ENCODE data around the gene C1QL1.
A peak's percentile ranks its signal among the peaks of the same experiment; 100 is the strongest.

The C1QL1 gene

GRCh38 chr17:44978807-44979206 lies 10.7 kb upstream of the C1QL1 start:
- H3K36me3 Mint-ChIP-seq = no peaks in the 10 kb centered on the region
- H3K27me3 Mint-ChIP-seq = peaks cover 16% of the 10 kb centered on the region
- ATAC-seq (ENCODE audit: low read depth) = no peak
- no peak overlapping the region for H3K4me3 Mint-ChIP-seq
- no peak for DNase-seq (ENCODE audit: low spot score in 2 of 2)
- H3K9me3 Mint-ChIP-seq = peaks cover 2% of the 10 kb centered on the region
- H3K27ac Mint-ChIP-seq = no peak overlapping the region
- H3K4me1 Mint-ChIP-seq = no peaks in the 10 kb centered on the region

DNA sequence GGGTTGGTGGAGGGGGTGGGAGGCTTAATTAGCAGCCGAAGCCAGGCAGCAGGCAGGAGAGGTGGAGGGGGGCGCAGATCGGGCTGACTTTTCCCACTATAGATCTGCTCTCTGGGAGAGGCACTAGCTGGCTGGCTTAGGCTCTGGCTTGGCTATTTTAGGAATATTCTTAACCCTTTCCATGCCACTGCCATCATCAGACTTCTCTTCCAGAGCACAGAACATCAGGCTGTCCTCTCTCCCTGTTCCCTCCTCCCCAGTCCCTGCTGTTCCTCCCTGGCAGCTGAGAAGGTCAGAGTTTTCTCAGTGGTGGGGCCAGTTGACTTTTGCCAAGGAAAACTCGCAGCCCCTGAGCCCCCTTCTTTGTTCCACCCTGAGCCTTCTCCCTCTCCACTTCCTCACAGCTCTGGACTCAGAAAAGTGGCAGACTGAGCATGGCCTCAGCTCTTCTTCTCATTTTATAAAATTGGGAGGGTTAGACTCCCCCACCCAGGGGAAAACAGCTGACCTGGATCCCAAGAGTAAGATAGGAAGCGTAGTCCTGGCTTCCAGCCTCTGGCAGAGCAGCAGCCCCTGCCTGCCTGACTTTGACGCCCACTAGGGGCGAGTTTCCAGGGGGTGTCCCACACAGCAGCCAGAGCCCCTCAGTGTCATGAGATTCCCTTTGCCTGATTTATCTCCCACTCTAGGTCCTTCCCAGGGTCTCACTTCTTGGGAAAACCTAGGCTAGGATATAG lies 9.9 kb upstream of the C1QL1 start:
- H3K27ac Mint-ChIP-seq = no peak overlapping the region
- no peak overlapping the region for H3K4me3 Mint-ChIP-seq

DNA sequence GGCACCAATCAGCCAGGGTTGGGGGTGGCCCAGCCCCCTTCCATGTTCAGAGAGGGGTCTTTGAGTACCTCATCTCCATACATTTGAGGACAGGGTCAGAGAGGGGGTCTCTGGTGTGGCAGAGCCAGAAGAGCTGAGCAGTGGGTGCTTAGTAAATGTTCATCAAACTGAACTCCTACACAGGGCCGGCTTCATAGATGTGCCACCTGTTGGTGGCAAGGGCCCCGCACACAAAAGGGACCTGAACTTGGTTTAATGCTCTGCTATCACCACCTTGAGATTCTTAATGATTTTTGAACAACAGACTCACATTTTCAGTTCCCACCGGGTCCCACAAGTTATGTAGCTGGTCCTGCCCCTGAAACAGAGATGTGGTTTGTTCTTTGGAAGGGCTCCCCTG lies 9.0 kb upstream of the C1QL1 start:
- Mint-ChIP-seq H3K4me1 (no peaks in the 10 kb centered on the region), H3K27ac (no peak overlapping the region), H3K36me3 (no peaks in the 10 kb centered on the region), H3K27me3 (peaks cover 13% of the 10 kb centered on the region), H3K4me3 (no peak overlapping the region), H3K9me3 (no peaks in the 10 kb centered on the region)
- no peak for DNase-seq (ENCODE audit: low spot score in 2 of 2)
- no peak for ATAC-seq (ENCODE audit: low read depth)

More for the DNA sequence above, 9.9 kb upstream of the C1QL1 start:
- DNase-seq (ENCODE audit: low spot score in 2 of 2) = no peak
- Mint-ChIP-seq H3K4me1 (no peaks in the 10 kb centered on the region), H3K36me3 (no peaks in the 10 kb centered on the region), H3K9me3 (peaks cover 2% of the 10 kb centered on the region), H3K27me3 (peaks cover 16% of the 10 kb centered on the region)
- ATAC-seq (ENCODE audit: low read depth) = no peak

- no peak overlapping the region for H3K4me3 Mint-ChIP-seq
- no peaks in the 10 kb centered on the region for H3K9me3 Mint-ChIP-seq
Observed at GRCh38 chr17:44976206-44976605, 8.1 kb upstream of the C1QL1 start.

GRCh38 chr17:44972953-44973352 lies 4.8 kb upstream of the C1QL1 start:
- H3K27ac Mint-ChIP-seq = no peak overlapping the region

More at GRCh38 chr17:44976206-44976605, 8.1 kb upstream of the C1QL1 start:
- Mint-ChIP-seq H3K4me1 (no peaks in the 10 kb centered on the region), H3K36me3 (no peaks in the 10 kb centered on the region), H3K27ac (no peak overlapping the region), H3K27me3 (peaks cover 11% of the 10 kb centered on the region)
- DNase-seq (ENCODE audit: low spot score in 2 of 2) (no peak), ATAC-seq (ENCODE audit: low read depth) (no peak)

DNA sequence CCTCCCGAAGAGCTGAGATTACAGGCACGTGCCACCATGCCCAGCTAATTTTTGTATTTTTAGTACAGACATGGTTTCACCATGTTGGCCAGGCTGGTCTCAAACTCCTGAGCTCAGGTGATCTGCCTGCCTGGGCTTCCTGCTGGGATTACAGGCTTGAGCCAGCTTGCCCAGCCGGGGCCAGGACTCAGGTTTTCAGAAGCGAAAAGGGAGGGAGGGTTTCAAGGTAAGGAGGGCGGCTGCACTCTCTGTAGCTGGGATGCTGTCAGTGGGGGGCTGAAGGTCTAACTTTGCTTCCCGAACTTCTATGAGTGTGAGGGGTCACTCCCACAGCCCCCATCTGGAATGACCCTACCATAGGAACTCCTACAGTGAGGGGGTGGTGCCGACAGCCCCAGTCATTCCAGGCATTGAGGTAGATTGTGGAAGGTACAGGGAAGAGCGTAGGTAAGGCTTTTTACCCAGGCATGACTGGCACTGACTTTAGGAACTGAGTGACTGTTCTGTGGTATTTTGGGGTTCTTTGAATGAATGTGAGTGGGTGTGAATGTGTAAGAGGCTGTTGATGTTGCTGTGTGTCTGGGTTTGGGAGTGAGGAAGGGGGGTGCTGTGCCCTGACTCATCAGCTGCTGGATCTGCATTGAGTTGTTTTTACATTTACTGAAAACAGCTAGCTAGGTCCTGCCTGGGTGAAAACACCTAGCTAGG lies 3.8 kb upstream of the C1QL1 start:
- Mint-ChIP-seq H3K36me3 (peaks cover 1% of the 10 kb centered on the region), H3K27ac (no peak overlapping the region), H3K4me1 (peaks cover 14% of the 10 kb centered on the region), H3K9me3 (no peaks in the 10 kb centered on the region), H3K4me3 (no peak overlapping the region), H3K27me3 (peaks cover 16% of the 10 kb centered on the region)
- DNase-seq (ENCODE audit: low spot score in 2 of 2) = no peak
- no peak for ATAC-seq (ENCODE audit: low read depth)

More at GRCh38 chr17:44972953-44973352, 4.8 kb upstream of the C1QL1 start:
- Mint-ChIP-seq H3K4me1 (peaks cover 12% of the 10 kb centered on the region), H3K36me3 (peaks cover 1% of the 10 kb centered on the region), H3K4me3 (no peak overlapping the region), H3K9me3 (no peaks in the 10 kb centered on the region), H3K27me3 (peaks cover 15% of the 10 kb centered on the region)
- DNase-seq (ENCODE audit: low spot score in 2 of 2) = no peak
- no peak for ATAC-seq (ENCODE audit: low read depth)

DNA sequence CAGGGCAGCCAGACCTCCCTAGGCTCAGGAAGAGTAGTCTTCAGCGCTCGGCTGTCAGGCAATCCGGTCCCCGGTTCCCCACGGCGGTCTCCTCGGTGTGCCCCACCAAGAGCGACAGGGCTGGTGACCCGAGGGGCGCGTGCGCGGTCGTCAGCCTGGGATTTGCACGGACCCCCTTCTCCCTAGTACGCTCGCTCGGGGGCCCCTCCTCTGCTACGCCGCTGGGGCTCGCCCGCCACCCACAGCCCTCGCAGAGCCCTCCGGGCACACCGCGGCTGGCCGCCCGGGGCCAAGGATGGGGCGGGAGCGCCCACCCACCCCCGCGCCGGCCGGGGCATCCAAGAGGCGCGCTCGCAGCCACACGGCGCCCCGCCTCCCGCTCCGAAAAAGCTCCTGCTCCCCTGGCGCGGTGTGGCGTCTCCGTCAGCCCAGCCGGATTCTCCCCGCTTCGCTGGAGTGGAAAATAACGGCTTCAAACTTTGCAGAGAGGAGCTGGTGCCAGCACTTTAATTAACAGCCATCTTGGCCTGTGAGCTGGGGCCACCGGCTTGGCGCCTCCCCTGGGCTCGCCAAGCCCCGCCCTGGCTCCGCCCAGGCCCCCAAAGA lies 2.1 kb upstream of the C1QL1 start:
- Mint-ChIP-seq H3K4me3 (peak overlapping the region; percentile 67), H3K27ac (no peak overlapping the region), H3K9me3 (no peaks in the 10 kb centered on the region), H3K36me3 (peaks cover 1% of the 10 kb centered on the region), H3K4me1 (peaks cover 23% of the 10 kb centered on the region), H3K27me3 (peaks cover 26% of the 10 kb centered on the region)
- ATAC-seq (ENCODE audit: low read depth) = peak; percentile 7
- no peak for DNase-seq (ENCODE audit: low spot score in 2 of 2)

DNA sequence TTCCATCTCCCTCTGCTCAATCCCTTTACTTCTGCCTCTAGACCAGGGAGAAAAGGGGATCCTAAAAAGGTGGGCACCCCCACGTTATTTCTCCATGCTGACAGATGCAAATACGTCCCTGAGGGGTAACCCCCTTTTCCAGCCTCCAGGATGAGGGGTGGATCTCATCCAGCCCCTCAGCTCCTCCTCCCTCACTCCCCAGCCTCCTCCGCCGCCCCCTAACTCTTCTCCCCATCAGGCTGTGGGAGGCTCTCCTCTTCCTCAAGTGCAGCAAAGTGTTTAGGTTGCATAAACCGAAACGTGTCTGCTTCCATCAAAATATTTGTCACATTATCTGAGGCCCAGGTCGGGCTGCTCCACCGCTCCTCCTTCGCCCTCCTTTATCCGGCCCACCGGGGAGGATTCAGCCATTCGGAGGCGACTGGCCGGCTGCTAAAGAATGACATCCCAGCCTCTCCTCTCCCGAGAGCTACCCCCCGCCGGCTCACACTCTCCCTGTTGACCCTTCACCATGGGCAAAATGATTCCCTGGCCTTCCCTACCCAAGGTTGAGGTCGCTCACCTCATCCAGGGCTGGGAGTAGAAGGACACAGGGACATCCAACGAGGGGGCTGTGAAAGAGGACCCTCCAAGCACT lies 1.2 kb upstream of the C1QL1 start:
- ATAC-seq (ENCODE audit: low read depth) = no peak
- peak overlapping the region; percentile 51 for H3K4me3 Mint-ChIP-seq
- no peaks in the 10 kb centered on the region for H3K9me3 Mint-ChIP-seq
- no peak for DNase-seq (ENCODE audit: low spot score in 2 of 2)
- peaks cover 28% of the 10 kb centered on the region for H3K27me3 Mint-ChIP-seq
- peaks cover 1% of the 10 kb centered on the region for H3K36me3 Mint-ChIP-seq
- no peak overlapping the region for H3K27ac Mint-ChIP-seq
- H3K4me1 Mint-ChIP-seq = peaks cover 23% of the 10 kb centered on the region

DNA sequence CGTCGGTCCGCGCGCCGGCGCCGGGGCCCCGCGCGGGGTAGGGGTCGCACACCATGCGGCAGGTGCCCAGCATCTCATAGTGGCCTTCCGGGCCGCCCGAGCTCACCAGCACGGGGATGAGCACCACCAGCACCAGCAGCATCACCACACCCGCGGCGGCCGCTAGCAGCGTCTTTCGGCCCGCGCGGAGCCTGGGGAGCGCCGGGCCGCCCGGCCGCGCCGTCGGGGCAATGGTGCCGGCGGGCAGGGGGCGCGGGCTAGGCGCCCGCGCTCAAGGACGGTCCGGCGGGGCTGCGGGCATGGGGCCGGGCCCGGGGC lies 237 bp downstream of the C1QL1 start:
- Mint-ChIP-seq H3K4me1 (peaks cover 23% of the 10 kb centered on the region), H3K27ac (no peak overlapping the region), H3K27me3 (peaks cover 31% of the 10 kb centered on the region), H3K4me3 (no peak overlapping the region), H3K36me3 (peaks cover 1% of the 10 kb centered on the region), H3K9me3 (no peaks in the 10 kb centered on the region)
- DNase-seq (ENCODE audit: low spot score in 2 of 2) (no peak), ATAC-seq (ENCODE audit: low read depth) (peak; percentile 7)

DNA sequence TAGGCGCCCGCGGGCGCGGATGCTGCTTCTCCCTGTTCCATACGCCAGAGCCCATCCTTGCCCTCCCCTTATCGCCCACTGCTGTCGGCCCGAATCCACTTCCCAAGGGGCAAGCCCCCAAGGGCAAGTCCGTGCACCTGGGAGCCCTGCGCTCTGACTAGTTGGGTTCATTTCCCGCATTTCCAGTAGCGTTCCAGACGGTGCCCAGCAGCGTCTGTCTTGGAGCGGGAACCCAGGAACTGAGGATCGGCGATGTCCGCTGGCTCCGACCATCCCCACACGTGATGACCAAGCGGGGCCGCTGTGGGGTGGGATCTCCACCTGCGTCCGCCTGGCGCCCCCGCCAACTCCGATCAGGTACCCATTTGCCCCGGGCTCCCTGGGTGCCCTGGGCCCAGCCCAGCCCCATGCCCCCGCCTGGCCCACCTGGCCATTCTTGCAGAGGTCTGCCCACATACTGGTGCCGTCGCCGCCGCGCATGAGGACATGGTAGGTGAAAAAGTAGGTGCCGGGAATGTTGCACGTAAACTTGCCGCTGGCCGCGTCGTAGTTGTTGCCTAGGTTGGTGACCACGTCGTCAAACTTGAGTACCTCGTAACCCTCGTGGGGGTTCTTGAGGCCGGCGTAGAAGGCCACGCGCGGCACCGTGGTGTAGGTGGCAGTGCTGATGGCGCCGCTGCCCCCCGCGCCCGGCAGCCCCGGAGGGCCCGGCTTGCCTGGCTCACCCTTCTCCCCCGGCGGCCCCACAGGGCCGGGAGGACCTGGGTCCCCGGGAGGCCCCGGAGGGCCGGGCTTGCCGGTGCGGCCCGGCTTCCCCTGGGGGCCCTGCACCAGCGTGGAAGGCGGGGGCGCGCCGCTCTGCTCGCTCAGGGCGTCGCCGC lies 837 bp downstream of the C1QL1 start:
- H3K27me3 Mint-ChIP-seq = peaks cover 33% of the 10 kb centered on the region
- peaks cover 1% of the 10 kb centered on the region for H3K36me3 Mint-ChIP-seq
- peaks cover 23% of the 10 kb centered on the region for H3K4me1 Mint-ChIP-seq
- H3K27ac Mint-ChIP-seq = no peak overlapping the region
- ATAC-seq (ENCODE audit: low read depth) (peak; percentile 3), DNase-seq (ENCODE audit: low spot score in 2 of 2) (no peak)
- no peak overlapping the region for H3K4me3 Mint-ChIP-seq
- no peaks in the 10 kb centered on the region for H3K9me3 Mint-ChIP-seq

GRCh38 chr17:44966348-44967025 lies 1.6 kb downstream of the C1QL1 start:
- H3K36me3 Mint-ChIP-seq = peaks cover 1% of the 10 kb centered on the region
- H3K9me3 Mint-ChIP-seq = no peaks in the 10 kb centered on the region
- H3K27me3 Mint-ChIP-seq = peaks cover 33% of the 10 kb centered on the region
- DNase-seq (ENCODE audit: low spot score in 2 of 2) (no peak), ATAC-seq (ENCODE audit: low read depth) (no peak)
- H3K27ac Mint-ChIP-seq = no peak overlapping the region
- H3K4me3 Mint-ChIP-seq = no peak overlapping the region
- peaks cover 23% of the 10 kb centered on the region for H3K4me1 Mint-ChIP-seq

DNA sequence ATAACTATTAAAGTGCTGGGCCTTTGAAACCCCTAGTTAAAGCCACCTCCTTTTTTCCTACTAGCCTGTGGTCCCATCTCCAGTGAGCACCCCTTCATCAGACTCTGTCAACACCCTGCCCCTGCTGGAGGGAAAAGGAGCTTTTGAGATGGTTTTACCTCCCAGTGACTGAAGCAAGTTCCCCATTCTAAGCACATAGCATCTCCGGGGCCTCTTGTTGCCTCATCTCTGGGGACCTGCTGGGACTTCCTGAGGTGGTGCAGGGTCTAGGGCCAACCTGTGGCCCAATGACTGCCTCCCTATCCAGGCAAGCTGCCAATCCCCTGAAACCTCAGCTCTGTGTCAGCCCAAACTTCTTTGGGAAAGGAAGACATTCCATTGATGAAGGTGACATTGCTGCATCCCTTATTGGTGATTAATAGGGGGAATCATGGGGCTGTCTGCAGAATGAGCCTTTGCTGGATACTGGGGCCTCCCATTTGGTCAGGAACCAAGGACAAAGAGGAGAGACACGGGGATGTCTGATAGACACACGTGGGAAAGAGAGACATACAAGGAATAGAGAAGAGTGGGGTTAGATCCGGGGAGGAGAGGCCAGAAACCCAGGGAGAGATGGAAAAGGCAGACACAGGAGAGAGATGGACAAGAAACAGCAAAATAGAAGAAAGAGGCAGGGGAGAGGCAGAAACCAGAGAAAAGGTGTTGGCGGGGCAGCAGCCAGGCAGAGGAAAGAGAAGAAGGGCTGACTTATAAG lies 2.4 kb downstream of the C1QL1 start:
- peak overlapping the region; percentile 1 for H3K4me3 Mint-ChIP-seq
- H3K36me3 Mint-ChIP-seq = peaks cover 1% of the 10 kb centered on the region
- H3K4me1 Mint-ChIP-seq = peaks cover 23% of the 10 kb centered on the region
- H3K27ac Mint-ChIP-seq = no peak overlapping the region
- DNase-seq (ENCODE audit: low spot score in 2 of 2) = no peak
- ATAC-seq (ENCODE audit: low read depth) = peak; percentile 42
- peaks cover 38% of the 10 kb centered on the region for H3K27me3 Mint-ChIP-seq
- no peaks in the 10 kb centered on the region for H3K9me3 Mint-ChIP-seq
